H9 (cell line): ENCODE data around the gene TEX261. TPM values are rescaled to one million over a fixed set of nuclear protein-coding genes. Genes with fewer than 3 reads are reported as not detected.

Source experiments
- DNase-seq: peaks from one replicate; pipeline ENCODE4 v3.0.0-alpha.2; 2017
- H2AFZ ChIP-seq: one replicate; pipeline ENCODE4 v1.6.1; 2013; ENCODE audit warnings: mild to moderate bottlenecking, low read length, control low read depth, moderate library complexity
- H2AK5ac ChIP-seq: 2 replicates; pipeline ENCODE4 v1.6.1; 2013; ENCODE audit warnings: low read length, control low read depth, mixed read lengths; ENCODE audit not compliant: insufficient read length
- H2BK120ac ChIP-seq: one replicate; pipeline ENCODE4 v1.6.1; 2013; ENCODE audit warnings: low read depth, mild to moderate bottlenecking, low read length, control low read depth, inconsistent platforms; ENCODE audit not compliant: poor library complexity, severe bottlenecking
- H2BK12ac ChIP-seq: 2 replicates; pipeline ENCODE4 v1.6.1; 2013; ENCODE audit warnings: low read length, control low read depth, mixed read lengths, low read depth; ENCODE audit not compliant: insufficient read length
- H2BK15ac ChIP-seq: 2 replicates; pipeline ENCODE4 v1.6.1; 2013; ENCODE audit warnings: low read depth, low read length, control low read depth
- H2BK20ac ChIP-seq: one replicate; pipeline ENCODE4 v1.6.1; 2013; ENCODE audit warnings: low read depth, mild to moderate bottlenecking, low read length, control low read depth, inconsistent platforms; ENCODE audit not compliant: poor library complexity, severe bottlenecking
- H2BK5ac ChIP-seq: 2 replicates; pipeline ENCODE4 v1.6.1; 2013; ENCODE audit warnings: low read length, control low read depth, mixed read lengths; ENCODE audit not compliant: insufficient read length
- H3K14ac ChIP-seq: 2 replicates; pipeline ENCODE4 v1.6.1; 2013; ENCODE audit warnings: low read length, control low read depth; ENCODE audit not compliant: insufficient read depth
- H3K18ac ChIP-seq: 2 replicates; pipeline ENCODE4 v1.6.1; 2013; ENCODE audit warnings: low read depth, mild to moderate bottlenecking, mixed read lengths, low read length, control low read depth; ENCODE audit not compliant: insufficient read length
- H3K23ac ChIP-seq: 2 replicates; pipeline ENCODE4 v1.6.1; 2013; ENCODE audit warnings: low read length, control low read depth, mixed read lengths, low read depth; ENCODE audit not compliant: insufficient read length
- H3K23me2 ChIP-seq: 2 replicates; pipeline ENCODE4 v1.6.1; 2013; ENCODE audit warnings: low read depth, mild to moderate bottlenecking, mixed read lengths, low read length, control low read depth; ENCODE audit not compliant: insufficient read length, poor library complexity, severe bottlenecking
- H3K27ac ChIP-seq: 2 replicates; pipeline ENCODE4 v1.5.1; 2013; ENCODE audit warnings: low read length, control low read depth, mixed read lengths, low read depth; ENCODE audit not compliant: insufficient read length
- H3K27me3 ChIP-seq: 2 replicates; pipeline ENCODE4 v1.6.1; 2013; ENCODE audit warnings: low read length, control low read depth, inconsistent platforms; ENCODE audit not compliant: insufficient read depth
- H3K4ac ChIP-seq: 2 replicates; pipeline ENCODE4 v1.6.1; 2013; ENCODE audit warnings: low read depth, mild to moderate bottlenecking, control low read depth, inconsistent platforms, low read length, moderate library complexity
- H3K4me1 ChIP-seq: 2 replicates; pipeline ENCODE4 v1.6.1; 2013; ENCODE audit warnings: low read length, control low read depth, inconsistent platforms; ENCODE audit not compliant: insufficient read depth
- H3K4me2 ChIP-seq: 2 replicates; pipeline ENCODE4 v1.6.1; 2013; ENCODE audit warnings: low read length, control low read depth, mixed read lengths; ENCODE audit not compliant: insufficient read length, insufficient read depth
- H3K56ac ChIP-seq: 2 replicates; pipeline ENCODE4 v1.6.1; 2013; ENCODE audit warnings: low read depth, mild to moderate bottlenecking, mixed read lengths, low read length, control low read depth; ENCODE audit not compliant: insufficient read length
- H3K79me1 ChIP-seq: 2 replicates; pipeline ENCODE4 v1.6.1; 2013; ENCODE audit warnings: low read depth, mild to moderate bottlenecking, moderate library complexity, low read length, control low read depth, inconsistent platforms; ENCODE audit not compliant: insufficient read depth, poor library complexity, severe bottlenecking
- H3K79me2 ChIP-seq: 2 replicates; pipeline ENCODE4 v1.6.1; 2013; ENCODE audit warnings: low read length, control low read depth, inconsistent platforms; ENCODE audit not compliant: insufficient read depth
- H3K9ac ChIP-seq: 2 replicates; pipeline ENCODE4 v1.6.1; 2013; ENCODE audit warnings: low read length, control low read depth, mixed read lengths; ENCODE audit not compliant: insufficient read length; ENCODE audit errors: extremely low read depth
- H3K9me3 ChIP-seq: one replicate; pipeline ENCODE4 v1.6.1; 2013; ENCODE audit warnings: low read depth, low read length, inconsistent platforms; ENCODE audit not compliant: control insufficient read depth
- H3T11ph ChIP-seq: one replicate; pipeline ENCODE4 v1.6.1; 2013; ENCODE audit warnings: mild to moderate bottlenecking, low read length, control low read depth, inconsistent platforms
- H4K20me1 ChIP-seq: one replicate; pipeline ENCODE4 v1.6.1; 2013; ENCODE audit not compliant: control insufficient read depth, insufficient read length, insufficient read depth
- H4K5ac ChIP-seq: 2 replicates; pipeline ENCODE4 v1.6.1; 2013; ENCODE audit warnings: low read depth, mild to moderate bottlenecking, mixed read lengths, low read length, control low read depth; ENCODE audit not compliant: insufficient read length
- H4K8ac ChIP-seq: replicated peaks from 2 replicates; pipeline ENCODE4 v1.6.1; 2013; ENCODE audit warnings: low read length, control low read depth, mixed read lengths, low read depth; ENCODE audit not compliant: insufficient read length
- H4K91ac ChIP-seq: 2 replicates; pipeline ENCODE4 v1.6.1; 2013; ENCODE audit warnings: low read depth, mild to moderate bottlenecking, moderate library complexity, mixed read lengths, low read length, control low read depth; ENCODE audit not compliant: insufficient read length
- H3K27ac Mint-ChIP-seq, 3 experiments: 2 replicates in 2 of 3; 3 replicates in 1 of 3; pipeline ENCODE4 v1.8.0; 2020 to 2021; ENCODE audit warnings: mixed read lengths in 3 of 3, mild to moderate bottlenecking in 1 of 3, moderate library complexity in 1 of 3
- H3K27me3 Mint-ChIP-seq: 2 replicates; pipeline ENCODE4 v1.8.0; 2021; ENCODE audit warnings: low read depth, mild to moderate bottlenecking, moderate library complexity, mixed read lengths
- H3K36me3 Mint-ChIP-seq, 3 experiments: 2 replicates in 2 of 3; 3 replicates in 1 of 3; pipeline ENCODE4 v1.8.0; 2020 to 2021; ENCODE audit warnings: low read depth in 3 of 3, mixed read lengths in 3 of 3; ENCODE audit not compliant: insufficient read depth in 1 of 3
- H3K4me1 Mint-ChIP-seq, 2 experiments: 2 replicates each; pipeline ENCODE4 v1.8.0; 2020; ENCODE audit warnings: mixed read lengths in 2 of 2
- H3K4me3 Mint-ChIP-seq, 2 experiments: 2 replicates in 1 of 2; 3 replicates in 1 of 2; pipeline ENCODE4 v1.8.0; 2020 to 2021; ENCODE audit warnings: mild to moderate bottlenecking in 2 of 2, mixed read lengths in 2 of 2, moderate library complexity in 1 of 2
- H3K9me3 Mint-ChIP-seq, 2 experiments: 2 replicates in 1 of 2; 3 replicates in 1 of 2; pipeline ENCODE4 v1.8.0; 2020; ENCODE audit warnings: mild to moderate bottlenecking in 2 of 2, mixed read lengths in 2 of 2, moderate library complexity in 1 of 2
- CTCF ChIP-seq: fragments of 200-600 bp; sonication (generic); conservative IDR thresholded peaks from 3 replicates; pipeline ENCODE4 v1.8.0; 2021; ENCODE audit warnings: antibody characterized with exemption, mild to moderate bottlenecking
- WGBS: extraction: QIAGEN DNeasy Blood & Tissue Kit; methylation state at CpG from one replicate; pipeline ENCODE4 v1.1.7; 2013; ENCODE audit warnings: missing lambda C conversion rate, low lambda C conversion rate, mixed read lengths; ENCODE audit not compliant: insufficient read length; ENCODE audit errors: extremely low coverage; 5-methylcytosine and 5-hydroxymethylcytosine counted together
- total RNA-seq: library from RNA; stranded (reverse); gene quantifications from 2 replicates; pipeline ENCODE4 v1.2.1, GENCODE V29; 2021

Gene TEX261
- total RNA-seq, 1 experiment from 2014 or later, result 19.2 TPM

GRCh38 chr2:70946832-70947442 is 47.7 kb downstream of the TEX261 start:
- Histone ChIP-seq H3T11ph (no peak overlapping the region), H3K14ac (no peak overlapping the region), H2BK5ac (no peak overlapping the region), H3K9ac (no peak overlapping the region), H3K27ac (no peak overlapping the region), H2AK5ac (no peak overlapping the region), H2BK20ac (no peak overlapping the region), H4K8ac (no peak overlapping the region), H3K4me1 (no peaks in the 10 kb centered on the region), H2BK15ac (no peak overlapping the region), H2AFZ (no peak overlapping the region), H4K5ac (no peak overlapping the region), H3K27me3 (peaks cover 12% of the 10 kb centered on the region; the same call in 1 of the 2 replicates), H3K23me2 (no peaks in the 10 kb centered on the region), H4K20me1 (no peaks in the 10 kb centered on the region), H3K4ac (no peak overlapping the region), H2BK12ac (no peak overlapping the region), H3K9me3 (no peaks in the 10 kb centered on the region), H4K91ac (no peak overlapping the region), H3K18ac (no peak overlapping the region), H2BK120ac (no peak overlapping the region), H3K56ac (no peak overlapping the region), H3K23ac (no peak overlapping the region), H3K79me1 (no peaks in the 10 kb centered on the region), H3K4me2 (no peak overlapping the region), H3K79me2 (no peaks in the 10 kb centered on the region)
- Mint-ChIP-seq H3K27me3 (peaks cover 84% of the 10 kb centered on the region), H3K4me3 (no peak overlapping the region), H3K4me1 (peaks cover 24 to 34% of the 10 kb centered on the region in 2 experiments), H3K27ac (no peak overlapping the region), H3K36me3 (no peaks in the 10 kb centered on the region; a peak in 1 of 7 replicates), H3K9me3 (no peaks in the 10 kb centered on the region; a peak in 1 of 5 replicates)
- peak; percentile 84 for TF ChIP-seq CTCF
- peak; percentile 68 for DNase-seq
- no CpG with 5 or more reads among the region's 8 CpGs for WGBS
